ENCODE measurements around the gene MICAL1.

The MICAL1 gene
- total RNA-seq = 47.3 to 183 reads per million in 2 experiments

- peak; percentile 73 for DNase-seq (ENCODE audit: low read depth)
Measured at GRCh38 chr6:109455437-109456110, at the start of gene MICAL1. Gene MICAL1, minus strand, starts transcription at chr6:109455772. Its CDS starts 1,576 bp downstream, at chr6:109454196.

GRCh38 chr6:109503327-109504224 lies 48.0 kb upstream of the MICAL1 start:
- DNase-seq (ENCODE audit: low read depth) = no peak

- DNase-seq (ENCODE audit: low read depth) = no peak
Measured at GRCh38 chr6:109498936-109499335, 43.4 kb upstream of the MICAL1 start.

GRCh38 chr6:109498052-109498451 lies 42.5 kb upstream of the MICAL1 start:
- DNase-seq (ENCODE audit: low read depth) = no peak

- no peak for DNase-seq (ENCODE audit: low read depth)
Measured at GRCh38 chr6:109496036-109496772, 40.6 kb upstream of the MICAL1 start.

GRCh38 chr6:109493865-109494264 lies 38.3 kb upstream of the MICAL1 start:
- no peak for DNase-seq (ENCODE audit: low read depth)

- no peak for DNase-seq (ENCODE audit: low read depth)
Measured at GRCh38 chr6:109491207-109491938, 35.8 kb upstream of the MICAL1 start.

GRCh38 chr6:109490713-109491112 lies 35.1 kb upstream of the MICAL1 start:
- DNase-seq (ENCODE audit: low read depth) = no peak

GRCh38 chr6:109488001-109488400 lies 32.4 kb upstream of the MICAL1 start:
- DNase-seq (ENCODE audit: low read depth) = no peak

- DNase-seq (ENCODE audit: low read depth) = no peak
Measured at GRCh38 chr6:109486068-109486467, 30.5 kb upstream of the MICAL1 start.

GRCh38 chr6:109485266-109485935 lies 29.8 kb upstream of the MICAL1 start:
- DNase-seq (ENCODE audit: low read depth) = no peak

GRCh38 chr6:109484122-109484521 lies 28.6 kb upstream of the MICAL1 start:
- no peak for DNase-seq (ENCODE audit: low read depth)

- no peak for DNase-seq (ENCODE audit: low read depth)
Measured at GRCh38 chr6:109483735-109484057, 28.1 kb upstream of the MICAL1 start.

GRCh38 chr6:109482905-109483734 lies 27.5 kb upstream of the MICAL1 start, which contains the start of gene ZBTB24:
Gene ZBTB24, minus strand, starts transcription at chr6:109483219. Its CDS starts 1,193 bp downstream, at chr6:109482026.
- DNase-seq (ENCODE audit: low read depth) = peak; percentile 84

- no peak for DNase-seq (ENCODE audit: low read depth)
Measured at GRCh38 chr6:109480993-109481480, 25.5 kb upstream of the MICAL1 start.

- no peak for DNase-seq (ENCODE audit: low read depth)
Measured at GRCh38 chr6:109478841-109479624, 23.5 kb upstream of the MICAL1 start.

GRCh38 chr6:109478222-109478805 lies 22.7 kb upstream of the MICAL1 start:
- DNase-seq (ENCODE audit: low read depth) = no peak

- DNase-seq (ENCODE audit: low read depth) = no peak
Measured at GRCh38 chr6:109477725-109478124, 22.2 kb upstream of the MICAL1 start.

- no peak for DNase-seq (ENCODE audit: low read depth)
Measured at GRCh38 chr6:109477184-109477583, 21.6 kb upstream of the MICAL1 start.

All from T follicular helper cell (primary cell).